Stimulated activated CD8-positive, alpha-beta memory T cell treated with anti-CD3 and anti-CD28 coated beads, Interleukin-15, amount 100 ng/mL, for 1 hour (primary cell): ENCODE measurements around the gene ENDOD1.

Experiments
- DNase-seq: peaks from one replicate; pipeline ENCODE4 v3.0.0-alpha.2; 2020; ENCODE audit warnings: low read depth

ENDOD1 gene

GRCh38 chr11:95076981-95077380 is 12.7 kb upstream of the ENDOD1 start:
- DNase-seq, result no peak

- no peak for DNase-seq
Observed at GRCh38 chr11:95078526-95078925, 11.1 kb upstream of the ENDOD1 start.

GRCh38 chr11:95081010-95081409 is 8.6 kb upstream of the ENDOD1 start:
- no peak for DNase-seq

DNA sequence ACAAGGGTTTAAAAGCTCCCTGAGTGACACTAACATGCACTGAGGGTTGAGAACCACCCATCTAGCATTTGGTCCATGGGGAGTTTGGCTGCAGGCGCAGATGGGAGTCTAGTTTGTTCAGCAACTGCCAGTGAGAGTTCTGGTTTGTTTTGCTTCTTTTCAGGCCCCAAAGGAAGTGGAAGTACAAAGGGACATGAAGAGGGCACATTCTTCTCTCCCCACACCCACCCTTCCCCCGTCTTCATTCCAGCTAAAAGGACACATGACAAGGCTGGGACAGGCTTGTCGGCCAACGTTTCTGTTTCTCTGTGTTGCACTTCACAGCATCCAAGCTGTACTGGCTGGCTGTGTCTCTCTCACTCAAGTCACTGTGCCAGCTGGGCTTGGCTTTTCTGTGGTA is 8.2 kb upstream of the ENDOD1 start:
- DNase-seq, result no peak

DNA sequence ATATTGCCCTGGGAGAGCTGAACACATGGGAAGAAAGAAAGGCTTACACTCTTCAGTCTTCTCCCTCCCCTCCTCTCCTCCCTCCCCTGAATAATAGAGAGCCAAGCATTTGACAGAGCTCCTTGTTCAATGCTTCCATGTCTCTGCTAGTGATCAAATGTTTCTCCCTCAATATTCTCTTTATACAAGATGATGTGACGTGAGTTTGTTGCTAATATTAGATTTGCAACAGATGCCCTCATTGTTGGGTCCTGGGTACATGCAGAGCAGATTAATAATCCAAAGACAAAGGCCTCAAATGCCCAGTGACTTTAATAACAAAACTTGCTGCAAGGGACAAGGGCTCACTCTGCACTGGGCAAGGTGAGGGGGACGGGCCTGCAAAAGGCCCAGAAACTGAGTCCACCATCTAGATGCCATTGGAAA is 7.1 kb upstream of the ENDOD1 start:
- DNase-seq, result no peak

GRCh38 chr11:95084509-95084908 is 5.1 kb upstream of the ENDOD1 start:
- no peak for DNase-seq

DNA sequence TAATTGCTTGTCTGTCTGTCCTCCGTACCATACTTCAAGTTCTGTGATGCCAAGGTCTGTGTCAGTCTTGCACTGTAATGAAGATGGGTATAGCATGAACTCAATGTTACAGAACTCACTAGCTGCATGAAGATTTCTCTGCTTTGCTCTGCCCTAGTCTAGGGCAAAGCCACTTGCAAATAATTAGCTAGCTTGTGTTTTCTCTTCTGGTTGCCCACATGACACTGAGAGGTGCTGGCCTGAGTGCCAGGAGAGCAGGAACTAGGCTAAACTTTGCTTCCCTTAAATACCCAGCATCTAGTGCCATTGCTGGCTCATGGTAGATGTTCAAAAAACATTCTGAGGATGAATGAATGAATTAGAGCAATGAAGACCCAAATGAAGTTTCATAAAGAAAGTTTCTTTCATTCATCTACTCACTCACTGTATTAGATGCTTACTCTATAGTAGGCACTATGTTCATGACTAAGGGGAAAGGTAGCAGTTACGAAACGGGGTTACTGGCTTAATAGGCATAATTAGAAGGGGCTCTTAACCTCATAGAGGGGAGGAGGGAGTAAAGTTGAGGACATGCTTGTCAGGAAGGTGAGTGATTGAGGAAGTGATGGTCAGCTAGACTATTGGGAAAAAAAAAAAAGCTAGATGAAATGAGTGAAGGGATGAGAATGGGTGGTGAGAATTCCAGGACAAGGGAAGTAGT is 4.4 kb upstream of the ENDOD1 start:
- DNase-seq, result no peak

DNA sequence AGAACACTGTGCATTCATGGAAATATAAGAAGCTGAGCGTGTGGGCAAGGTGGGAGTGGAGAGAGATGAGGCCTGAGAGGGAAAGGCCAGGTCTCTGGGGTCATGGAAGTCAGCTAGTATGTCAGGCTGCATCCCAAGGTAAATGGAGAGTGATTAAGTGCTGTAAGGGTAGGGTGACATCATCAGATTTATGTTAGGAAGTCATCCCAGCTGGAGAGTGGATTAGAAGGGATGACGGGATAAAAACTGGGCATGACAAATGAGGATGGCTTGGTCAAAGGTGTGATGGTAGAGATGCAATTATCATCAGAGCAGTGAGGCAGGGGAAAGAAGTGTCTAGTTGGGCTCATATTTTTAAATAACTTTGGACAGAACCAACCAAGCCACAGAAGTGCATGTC is 3.5 kb upstream of the ENDOD1 start:
- no peak for DNase-seq

- DNase-seq, result no peak
Observed at GRCh38 chr11:95086836-95087570, 2.6 kb upstream of the ENDOD1 start.

GRCh38 chr11:95088946-95089619 is 563 bp upstream of the ENDOD1 start:
- DNase-seq, result no peak

GRCh38 chr11:95091663-95092180 is 2.1 kb downstream of the ENDOD1 start:
- DNase-seq, result no peak

GRCh38 chr11:95092549-95093324 is 3.1 kb downstream of the ENDOD1 start:
- DNase-seq, result no peak

DNA sequence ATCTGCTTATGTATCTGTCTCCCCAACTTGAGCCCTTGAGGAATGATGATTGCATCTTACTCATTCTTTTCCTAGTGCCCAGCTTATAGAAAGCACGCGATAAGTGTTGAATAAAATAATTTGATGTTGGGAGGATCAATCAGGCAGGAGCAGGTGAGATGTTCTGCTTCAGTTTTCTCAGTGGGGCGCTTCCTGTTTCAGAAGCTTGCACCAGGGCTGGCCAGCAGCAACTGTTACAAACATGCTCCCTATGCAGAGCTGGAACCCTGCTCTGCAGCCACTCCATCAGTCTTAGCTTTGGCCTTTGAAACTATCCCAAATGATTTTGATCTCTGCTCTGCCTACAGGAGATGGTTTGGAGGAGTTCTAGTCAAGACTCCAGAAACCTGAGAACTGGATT is 3.9 kb downstream of the ENDOD1 start:
- DNase-seq, result no peak

DNA sequence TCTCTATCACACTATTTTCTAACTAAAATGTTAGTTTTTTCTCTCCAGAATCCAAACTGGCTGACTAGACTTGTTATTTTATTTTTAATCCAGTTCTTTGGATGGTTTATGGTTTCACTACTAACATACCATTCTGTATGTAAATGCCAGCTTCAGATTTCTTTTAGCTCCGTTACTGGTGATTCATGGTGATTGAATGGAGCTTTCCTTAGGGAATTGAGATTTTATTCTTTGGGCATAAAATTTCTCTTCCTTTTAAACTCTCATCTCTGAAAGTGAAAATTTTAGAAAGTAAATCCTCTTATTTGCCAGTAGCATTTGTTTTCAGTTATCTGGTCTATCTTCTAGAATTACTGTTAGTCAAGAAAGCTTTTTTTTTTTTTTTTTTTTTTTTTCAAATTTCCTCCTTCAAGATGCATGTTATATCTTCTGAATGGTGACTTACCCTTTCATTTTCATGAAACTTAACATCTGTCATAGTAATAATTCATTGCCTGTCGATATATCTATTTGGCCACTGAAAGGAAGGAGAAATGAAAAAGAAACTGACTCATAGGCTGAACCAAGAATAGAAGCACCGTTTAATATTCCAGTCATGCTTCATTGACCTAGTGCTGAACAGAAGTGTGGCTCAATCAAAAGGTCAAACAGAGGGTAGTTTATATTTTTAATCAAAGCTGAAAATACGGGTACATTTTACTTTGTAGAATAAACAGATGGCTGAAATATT is 6.4 kb downstream of the ENDOD1 start:
- no peak for DNase-seq

DNA sequence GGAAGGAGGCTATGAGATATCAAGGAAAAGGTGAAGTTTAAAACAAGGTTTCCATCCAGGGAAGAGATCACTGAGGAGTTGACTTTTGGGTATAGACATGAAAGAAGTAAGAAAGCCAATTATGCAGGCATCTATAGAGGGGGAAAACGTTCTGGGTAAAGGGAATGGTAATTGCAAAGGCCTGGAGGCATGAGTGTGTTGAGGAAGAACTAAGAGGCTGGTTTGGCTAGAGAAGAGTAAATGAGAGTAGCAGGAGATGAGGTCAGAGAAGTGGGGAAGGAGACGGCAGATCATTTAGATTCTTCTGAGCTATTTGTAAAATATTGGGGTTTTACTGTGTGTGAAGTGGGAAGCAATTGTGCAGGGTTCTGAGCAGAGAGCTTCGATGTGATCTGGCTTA is 7.6 kb downstream of the ENDOD1 start:
- no peak for DNase-seq

DNA sequence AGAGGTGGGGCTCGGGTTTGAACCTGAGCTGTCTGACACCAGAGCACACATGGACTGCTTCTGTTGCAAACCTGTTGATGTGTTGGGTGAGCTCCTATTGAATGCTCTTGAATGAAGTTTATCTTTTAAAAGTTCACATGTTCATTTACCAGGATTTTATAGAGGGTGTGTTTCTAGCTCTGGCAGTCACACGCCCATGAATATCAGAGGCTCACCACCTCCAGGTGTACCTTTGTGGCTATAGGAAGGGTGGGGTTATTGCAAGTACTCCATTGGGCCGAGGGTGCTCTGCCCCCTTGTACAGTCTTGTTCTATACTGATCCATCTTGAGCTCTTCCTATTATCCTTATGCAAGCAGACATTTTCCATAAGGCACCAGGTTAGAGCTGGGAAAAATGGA is 9.2 kb downstream of the ENDOD1 start:
- no peak for DNase-seq

- no peak for DNase-seq
Observed at GRCh38 chr11:95100191-95100648, 10.6 kb downstream of the ENDOD1 start.

DNA sequence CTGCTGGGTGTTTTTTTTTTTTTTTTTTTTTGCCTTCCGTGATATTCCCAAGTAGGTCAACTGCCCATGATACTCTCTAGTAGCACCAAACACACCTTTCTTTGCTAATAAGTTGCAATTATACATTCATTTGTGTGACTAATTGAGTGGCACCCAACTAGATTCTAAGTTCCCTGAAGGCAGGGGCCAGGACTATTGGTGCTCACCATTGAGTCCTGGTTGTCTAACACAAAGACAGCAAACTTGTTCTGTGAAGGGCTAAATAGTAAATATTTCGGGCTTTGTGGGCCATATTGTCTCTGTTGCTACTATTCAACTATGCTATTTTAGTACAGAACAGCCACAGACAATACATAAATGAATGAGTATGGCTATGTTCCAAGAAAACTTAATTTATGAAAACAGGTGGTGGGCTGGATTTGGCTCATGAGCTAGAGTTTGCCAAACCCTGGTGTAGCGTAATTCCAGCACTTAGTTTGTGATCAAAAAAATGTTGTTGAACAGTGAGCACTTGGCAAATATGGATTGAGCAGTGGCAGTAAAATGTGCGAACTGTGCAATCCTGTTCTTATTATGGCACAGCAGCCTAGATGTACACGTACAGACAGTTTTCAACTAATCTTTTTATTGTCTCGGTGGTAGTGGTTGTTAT is 11.3 kb downstream of the ENDOD1 start:
- no peak for DNase-seq

DNA sequence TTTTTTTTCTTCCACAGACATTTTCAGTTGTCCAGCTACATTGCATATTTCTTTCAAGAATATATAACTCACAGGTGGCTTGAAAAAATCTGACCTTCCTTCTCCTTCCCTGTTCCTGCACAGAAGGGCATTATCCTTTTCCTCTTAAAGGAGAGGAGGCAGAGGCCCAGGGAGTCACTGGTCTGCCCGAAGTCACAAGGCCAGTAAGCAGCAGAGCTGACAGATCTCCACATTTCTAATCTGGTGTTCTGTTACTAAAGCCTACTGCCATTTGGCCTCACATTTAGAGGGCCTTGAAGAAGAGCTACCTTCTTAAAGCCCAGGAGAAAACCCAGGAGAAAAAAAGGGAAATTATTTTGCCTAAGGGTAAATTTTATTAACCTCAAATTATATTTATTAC is 12.3 kb downstream of the ENDOD1 start:
- no peak for DNase-seq

- no peak for DNase-seq
Observed at GRCh38 chr11:95102733-95103132, 13.1 kb downstream of the ENDOD1 start.

DNA sequence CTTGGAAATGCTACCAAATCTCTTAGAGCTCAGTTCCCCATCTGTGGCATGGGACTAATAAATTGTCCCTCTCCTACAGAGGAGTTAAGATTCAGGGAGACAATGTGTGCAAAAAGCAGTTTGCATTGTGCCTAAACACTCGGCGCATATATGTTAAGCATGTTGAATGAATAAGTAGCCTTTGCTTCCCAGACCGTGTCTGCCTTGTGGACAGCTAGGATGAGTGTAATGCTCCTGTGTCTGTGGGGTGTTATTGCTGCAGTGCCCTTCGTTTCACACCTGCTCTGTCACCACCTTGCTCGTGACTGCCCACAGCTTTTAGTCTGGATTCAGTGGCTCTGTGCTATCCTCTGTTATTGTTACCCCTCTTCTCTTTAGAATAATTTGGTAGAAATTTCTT is 14.1 kb downstream of the ENDOD1 start:
- no peak for DNase-seq
